HCT116 (cell line): ENCODE results near the gene ZNF398. TPM values are rescaled to one million over a fixed set of nuclear protein-coding genes. Genes with fewer than 3 reads are reported as not detected.

ENCODE experiments used
- ATAC-seq: fragments of 200-7000 bp; cut with Tn5 transposase; 2 replicates; pipeline ENCODE4 v1.9.1; 2020; ENCODE audit warnings: mild to moderate bottlenecking, moderate library complexity
- BruUV-seq: library from RNA; stranded (reverse); fragments of 400-500 nt; replicated peaks from 2 replicates; lab custom pipeline; 2021; lab: Mats Ljungman, UMichigan
- CTCF ChIA-PET: fragments of 300-600 bp; sonication (Branson Sonifier 250); formaldehyde crosslinking; loops from one replicate; lab custom pipeline; 2021; ENCODE audit warnings: antibody characterized with exemption; lab: Charles Lee
- POLR2A ChIA-PET: fragments of 300-600, 350-600 bp; sonication (Branson Sonifier 250); formaldehyde crosslinking; loops from one replicate; lab custom pipeline; 2021; ENCODE audit warnings: antibody characterized with exemption; lab: Charles Lee
- RAD21 ChIA-PET, 2 experiments: fragments of 300-600 bp; sonication (Branson Sonifier 250); formaldehyde crosslinking; loops; one replicate each; lab custom pipeline; 2023; ENCODE audit warnings: low total read pairs in 2 of 2; ENCODE audit not compliant: uncharacterized antibody in 2 of 2, unreplicated experiment in 2 of 2, low non-redundant PET in 1 of 2; lab: Charles Lee
- DNase-seq: peaks from one replicate; pipeline ENCODE4 v3.0.0-alpha.2; 2010; ENCODE audit warnings: low read depth, low spot score
- H2AFZ ChIP-seq: fragments of 200-600 bp; shearing (Covaris generic), sonication (generic); 2 replicates; pipeline ENCODE4 v1.6.1; 2017; ENCODE audit warnings: low read depth, mixed run types, mixed read lengths, antibody characterized with exemption, low read length; ENCODE audit not compliant: poor library complexity, severe bottlenecking
- H3K27ac ChIP-seq: 2 replicates; pipeline ENCODE4 v1.5.1; 2012; ENCODE audit warnings: low read depth, low read length
- H3K27me3 ChIP-seq: fragments of 200-600 bp; sonication (generic); 2 replicates; pipeline ENCODE4 v1.6.1; 2016; ENCODE audit warnings: mixed run types, low read length, mixed read lengths; ENCODE audit not compliant: insufficient read depth
- H3K36me3 ChIP-seq, 2 experiments: fragments of 200-500 bp in 1 of 2; fragments of 200-600 bp in 1 of 2; sonication (Bioruptor generic) in 1 of 2; sonication (generic) in 1 of 2; 2 replicates each; pipeline versions ENCODE4 v1.5.1 to v1.6.1; 2014 to 2016; ENCODE audit warnings: low read length in 2 of 2, inconsistent platforms in 1 of 2, mixed read lengths in 1 of 2, mixed run types in 1 of 2; ENCODE audit not compliant: insufficient read depth in 2 of 2, control insufficient read depth in 1 of 2
- H3K4me1 ChIP-seq, 2 experiments: fragments of 200-600 bp in 1 of 2; sonication (generic) in 1 of 2; 2 replicates each; pipeline versions ENCODE4 v1.5.1 to v1.6.1; 2012 to 2017; ENCODE audit warnings: low read length in 2 of 2, inconsistent platforms in 1 of 2, mild to moderate bottlenecking in 1 of 2, mixed read lengths in 1 of 2, mixed run types in 1 of 2, moderate library complexity in 1 of 2; ENCODE audit not compliant: insufficient read depth in 2 of 2, control insufficient read depth in 1 of 2
- H3K4me2 ChIP-seq: fragments of 200-600 bp; sonication (generic); 2 replicates; pipeline ENCODE4 v1.6.1; 2017; ENCODE audit warnings: mixed run types, low read length, mixed read lengths
- H3K4me3 ChIP-seq, 2 experiments: fragments of 200-600 bp in 1 of 2; sonication (generic) in 1 of 2; replicated peaks in 1 of 2; 2 replicates each; pipeline ENCODE4 v1.5.1; 2011 to 2016; ENCODE audit warnings: low read length in 2 of 2, control low read depth in 1 of 2, low read depth in 1 of 2, mild to moderate bottlenecking in 1 of 2, mixed read lengths in 1 of 2, mixed run types in 1 of 2
- H3K79me2 ChIP-seq: fragments of 200-600 bp; sonication (generic); 2 replicates; pipeline ENCODE4 v1.6.1; 2017; ENCODE audit warnings: mild to moderate bottlenecking, mixed run types, low read length, moderate library complexity, mixed read lengths; ENCODE audit not compliant: insufficient read depth
- H3K9ac ChIP-seq: fragments of 200-600 bp; sonication (generic); 2 replicates; pipeline ENCODE4 v1.6.1; 2016; ENCODE audit warnings: low read length, mixed read lengths
- H3K9me2 ChIP-seq: fragments of 200-600 bp; sonication (generic), shearing (Covaris generic); 2 replicates; pipeline ENCODE4 v1.6.1; 2017; ENCODE audit warnings: mixed run types, mild to moderate bottlenecking, moderate library complexity; ENCODE audit not compliant: insufficient read depth
- H3K9me3 ChIP-seq, 2 experiments: fragments of 200-500 bp in 1 of 2; fragments of 200-600 bp in 1 of 2; sonication (Bioruptor generic) in 1 of 2; sonication (generic) in 1 of 2; 2 replicates each; pipeline ENCODE4 v1.6.1; 2014 to 2017; ENCODE audit warnings: low read length in 2 of 2, mixed read lengths in 2 of 2, inconsistent platforms in 1 of 2, low read depth in 1 of 2, mild to moderate bottlenecking in 1 of 2, mixed run types in 1 of 2, moderate library complexity in 1 of 2; ENCODE audit not compliant: control insufficient read depth in 1 of 2, insufficient read depth in 1 of 2
- H4K20me1 ChIP-seq: fragments of 200-600 bp; sonication (generic), shearing (Covaris generic); 2 replicates; pipeline ENCODE4 v1.6.1; 2017; ENCODE audit warnings: mixed run types, mild to moderate bottlenecking, moderate library complexity; ENCODE audit not compliant: insufficient read depth
- CEBPB ChIP-seq: IDR thresholded peaks from 2 replicates; pipeline ENCODE4 v1.6.1; 2012; ENCODE audit warnings: low read depth
- CTCF ChIP-seq, 3 experiments: fragments of 200-600 bp in 1 of 3; sonication (generic) in 1 of 3; IDR thresholded peaks in 2 of 3; conservative IDR thresholded peaks in 1 of 3; 2 replicates each; pipeline ENCODE4 v1.5.1; 2012 to 2017; ENCODE audit warnings: low read depth in 2 of 3, low read length in 2 of 3, antibody characterized with exemption in 1 of 3, borderline replicate concordance in 1 of 3, control low read depth in 1 of 3, mild to moderate bottlenecking in 1 of 3, mixed read lengths in 1 of 3, mixed run types in 1 of 3, moderate library complexity in 1 of 3; ENCODE audit not compliant: insufficient read depth in 1 of 3
- EZH2phosphoT487 ChIP-seq: fragments of 200-600 bp; IDR thresholded peaks from 2 replicates; pipeline ENCODE4 v1.6.1; 2018; ENCODE audit warnings: antibody characterized with exemption, borderline replicate concordance
- RAD21 ChIP-seq: IDR thresholded peaks from 2 replicates; pipeline ENCODE4 v1.6.1; 2012; ENCODE audit warnings: low read depth, mild to moderate bottlenecking
- SRF ChIP-seq: IDR thresholded peaks from 2 replicates; pipeline ENCODE4 v1.6.1; 2012; ENCODE audit warnings: low read depth
- intact Hi-C: fragments of 100-400 bp; cut with micrococcal nuclease; formaldehyde crosslinking; loops from 2 replicates; pipeline ENCODE4 v1.10.0; 2022
- total RNA-seq: library from RNA; stranded (reverse); gene quantifications from one replicate; pipeline ENCODE4 v1.2.1, GENCODE V29; 2021; ENCODE audit not compliant: unreplicated experiment
- TF ChIP-seq, protein P1 (sequence below): IDR thresholded peaks from 2 replicates; pipeline ENCODE4 v1.6.1; 2012
- TF ChIP-seq, protein P2 (sequence below): IDR thresholded peaks from 2 replicates; pipeline ENCODE4 v1.6.1; 2011; ENCODE audit warnings: mild to moderate bottlenecking, low read length, moderate library complexity; ENCODE audit not compliant: insufficient replicate concordance; ENCODE audit errors: extremely low read depth

Gene ZNF398
- total RNA-seq, 1 experiment from 2014 or later, result 14.1 TPM

GRCh38 chr7:149199234-149199995 is 52.2 kb downstream of the ZNF398 start:
- TSS peak; percentile 5 for BruUV-seq
- ChIA-PET CTCF (no interaction called here), POLR2A (no interaction called here), RAD21 (no interaction called here)
- ATAC-seq (no peak), DNase-seq (no peak)
- no peak overlapping the region for H3K4me3 ChIP-seq
- peaks cover 42 to 46% of the 10 kb centered on the region in 2 experiments for H3K36me3 ChIP-seq
- peaks cover 10 to 17% of the 10 kb centered on the region in 2 experiments for H3K4me1 ChIP-seq
- peaks cover 0 to 3% of the 10 kb centered on the region in 2 experiments; a peak in 1 of 4 replicates for H3K9me3 ChIP-seq
- intact Hi-C loops, result loop anchor here (5.0 kb wide), 1 partner anchor 33 kb away; no protein-coding TSS in a partner anchor
- no peaks in the 10 kb centered on the region for H3K9me2 ChIP-seq
- H3K4me2 ChIP-seq, result no peak overlapping the region
- peaks cover 78% of the 10 kb centered on the region for H3K79me2 ChIP-seq
- H3K27me3 ChIP-seq, result no peaks in the 10 kb centered on the region
- H3K27ac ChIP-seq, result no peak overlapping the region
- TF ChIP-seq, protein P1, sequence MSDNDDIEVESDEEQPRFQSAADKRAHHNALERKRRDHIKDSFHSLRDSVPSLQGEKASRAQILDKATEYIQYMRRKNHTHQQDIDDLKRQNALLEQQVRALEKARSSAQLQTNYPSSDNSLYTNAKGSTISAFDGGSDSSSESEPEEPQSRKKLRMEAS, result no peak
- TF ChIP-seq, protein P2, sequence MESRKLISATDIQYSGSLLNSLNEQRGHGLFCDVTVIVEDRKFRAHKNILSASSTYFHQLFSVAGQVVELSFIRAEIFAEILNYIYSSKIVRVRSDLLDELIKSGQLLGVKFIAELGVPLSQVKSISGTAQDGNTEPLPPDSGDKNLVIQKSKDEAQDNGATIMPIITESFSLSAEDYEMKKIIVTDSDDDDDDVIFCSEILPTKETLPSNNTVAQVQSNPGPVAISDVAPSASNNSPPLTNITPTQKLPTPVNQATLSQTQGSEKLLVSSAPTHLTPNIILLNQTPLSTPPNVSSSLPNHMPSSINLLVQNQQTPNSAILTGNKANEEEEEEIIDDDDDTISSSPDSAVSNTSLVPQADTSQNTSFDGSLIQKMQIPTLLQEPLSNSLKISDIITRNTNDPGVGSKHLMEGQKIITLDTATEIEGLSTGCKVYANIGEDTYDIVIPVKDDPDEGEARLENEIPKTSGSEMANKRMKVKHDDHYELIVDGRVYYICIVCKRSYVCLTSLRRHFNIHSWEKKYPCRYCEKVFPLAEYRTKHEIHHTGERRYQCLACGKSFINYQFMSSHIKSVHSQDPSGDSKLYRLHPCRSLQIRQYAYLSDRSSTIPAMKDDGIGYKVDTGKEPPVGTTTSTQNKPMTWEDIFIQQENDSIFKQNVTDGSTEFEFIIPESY, result no peak
- no peak overlapping the region for H3K9ac ChIP-seq
- H2AFZ ChIP-seq, result no peak overlapping the region
- H4K20me1 ChIP-seq, result no peaks in the 10 kb centered on the region

- no peak for DNase-seq
- RAD21 ChIA-PET, result no interaction called here
- TF ChIP-seq CTCF (IDR thresholded peaks at IDR 0.05 in 2 of 3, conservative IDR thresholded peaks at IDR 0.05 in 1 of 3; ENCODE audit: borderline replicate concordance in 1 of 3, insufficient read depth in 1 of 3, low read depth in 2 of 3, low read length in 2 of 3), result no peak
- no peak for TF ChIP-seq EZH2phosphoT487
- no peak for TF ChIP-seq CEBPB
- no peak for TF ChIP-seq SRF
- TF ChIP-seq RAD21, result no peak
- TF ChIP-seq, all 23 proteins: peak for 0
- H3K9me3 ChIP-seq, result peaks cover 0 to 3% of the 10 kb centered on the region in 2 experiments; a peak in 1 of 4 replicates
- H4K20me1 ChIP-seq, result no peaks in the 10 kb centered on the region
- peaks cover 0 to 3% of the 10 kb centered on the region in 2 experiments; a peak in 2 of 4 replicates for H3K4me1 ChIP-seq
- intact Hi-C loops, result no loop called here
- ChIA-PET POLR2A (no interaction called here), CTCF (no interaction called here)
- no peak overlapping the region for H2AFZ ChIP-seq
- peaks cover 52 to 67% of the 10 kb centered on the region in 2 experiments for H3K36me3 ChIP-seq
- ATAC-seq, result no peak
- BruUV-seq, result no TSS peak
- no peak overlapping the region for H3K27ac ChIP-seq
- no peak overlapping the region for H3K9ac ChIP-seq
- H3K9me2 ChIP-seq, result no peaks in the 10 kb centered on the region
- H3K4me2 ChIP-seq, result no peak overlapping the region
- peaks cover 69% of the 10 kb centered on the region for H3K79me2 ChIP-seq
- no peaks in the 10 kb centered on the region for H3K27me3 ChIP-seq
- H3K4me3 ChIP-seq, result no peak overlapping the region
Observed at GRCh38 chr7:149202831-149203231, 55.6 kb downstream of the ZNF398 start.
